Fibroblast of skin of left biceps (primary cell): ENCODE measurements around the gene CDH4.

Source experiments
- DNase-seq, 2 experiments: peaks; one replicate each; pipeline ENCODE4 v3.0.0-alpha.2; 2013; ENCODE audit warnings: low read depth in 2 of 2

CDH4 gene

GRCh38 chr20:61649105-61649859 is 397.2 kb downstream of the CDH4 start:
- no peak for DNase-seq

- no peak for DNase-seq
Observed at GRCh38 chr20:61649860-61650162, 397.8 kb downstream of the CDH4 start.

GRCh38 chr20:61650912-61651733 is 399.1 kb downstream of the CDH4 start:
- DNase-seq: no peak

- no peak for DNase-seq
Observed at GRCh38 chr20:61652146-61652545, 400.1 kb downstream of the CDH4 start.

GRCh38 chr20:61654726-61655125 is 402.7 kb downstream of the CDH4 start:
- no peak for DNase-seq

- DNase-seq: no peak
Observed at GRCh38 chr20:61655591-61655990, 403.5 kb downstream of the CDH4 start.

- no peak for DNase-seq
Observed at GRCh38 chr20:61656198-61656597, 404.1 kb downstream of the CDH4 start.

GRCh38 chr20:61657721-61658377 is 405.8 kb downstream of the CDH4 start:
- DNase-seq: no peak

- no peak for DNase-seq
Observed at GRCh38 chr20:61658563-61658962, 406.5 kb downstream of the CDH4 start.

GRCh38 chr20:61659246-61659993 is 407.4 kb downstream of the CDH4 start:
- DNase-seq: no peak

GRCh38 chr20:61659994-61660346 is 407.9 kb downstream of the CDH4 start:
- no peak for DNase-seq

- DNase-seq: no peak
Observed at GRCh38 chr20:61660559-61660958, 408.5 kb downstream of the CDH4 start.

- no peak for DNase-seq
Observed at GRCh38 chr20:61661025-61661424, 409.0 kb downstream of the CDH4 start.

GRCh38 chr20:61661583-61661982 is 409.5 kb downstream of the CDH4 start:
- DNase-seq: no peak

- no peak for DNase-seq
Observed at GRCh38 chr20:61662226-61662967, 410.3 kb downstream of the CDH4 start.

GRCh38 chr20:61662968-61663331 is 410.9 kb downstream of the CDH4 start:
- DNase-seq: no peak

- no peak for DNase-seq
Observed at GRCh38 chr20:61663521-61664425, 411.7 kb downstream of the CDH4 start.

- DNase-seq: no peak
Observed at GRCh38 chr20:61664556-61665320, 412.7 kb downstream of the CDH4 start.
